AG04450 (cell line): ENCODE measurements around the gene SERPINH1. TPM values are rescaled to one million over a fixed set of nuclear protein-coding genes. Genes with fewer than 3 reads are reported as not detected.

ENCODE experiments used
- CTCF ChIA-PET: fragments of 300-600, 350-600 bp; formaldehyde crosslinking; extraction: SDS; loops from one replicate; lab custom pipeline; 2022; ENCODE audit warnings: antibody characterized with exemption, inconsistent platforms; lab: Charles Lee
- POLR2A ChIA-PET: fragments of 350-600 bp; formaldehyde crosslinking; extraction: SDS; loops from one replicate; lab custom pipeline; 2021; ENCODE audit warnings: antibody characterized with exemption, inconsistent platforms; lab: Yijun Ruan, JAX
- DNase-seq: peaks from one replicate; pipeline ENCODE4 v3.0.0-alpha.2; 2011; ENCODE audit warnings: low read depth, low spot score
- H3K27ac ChIP-seq: one replicate; pipeline ENCODE4 v1.5.1; 2012; ENCODE audit warnings: low read depth, low read length, control low read depth
- H3K27me3 ChIP-seq: one replicate; pipeline ENCODE4 v1.6.0; 2012; ENCODE audit warnings: low read length; ENCODE audit not compliant: control insufficient read depth, insufficient read depth
- H3K4me3 ChIP-seq: 2 replicates; pipeline ENCODE4 v1.5.1; 2011; ENCODE audit warnings: mild to moderate bottlenecking, low read depth, low read length, control low read depth
- H3K9me3 ChIP-seq: 2 replicates; pipeline ENCODE4 v1.5.1; 2012; ENCODE audit warnings: low read length; ENCODE audit not compliant: control insufficient read depth, insufficient read depth
- polyA plus RNA-seq: library from polyadenylated mRNA; depleted of rRNA; stranded (reverse); fragments of >200 nt; gene quantifications from 2 replicates; pipeline ENCODE4 v1.2.3, GENCODE V29; 2011
- TF ChIP-seq, protein P1 (sequence below): IDR thresholded peaks from 2 replicates; pipeline ENCODE4 v1.5.1; 2011; ENCODE audit warnings: low read depth, low read length, control low read depth, inconsistent platforms

SERPINH1 gene
- polyA plus RNA-seq, 1 experiment: 881 TPM

DNA sequence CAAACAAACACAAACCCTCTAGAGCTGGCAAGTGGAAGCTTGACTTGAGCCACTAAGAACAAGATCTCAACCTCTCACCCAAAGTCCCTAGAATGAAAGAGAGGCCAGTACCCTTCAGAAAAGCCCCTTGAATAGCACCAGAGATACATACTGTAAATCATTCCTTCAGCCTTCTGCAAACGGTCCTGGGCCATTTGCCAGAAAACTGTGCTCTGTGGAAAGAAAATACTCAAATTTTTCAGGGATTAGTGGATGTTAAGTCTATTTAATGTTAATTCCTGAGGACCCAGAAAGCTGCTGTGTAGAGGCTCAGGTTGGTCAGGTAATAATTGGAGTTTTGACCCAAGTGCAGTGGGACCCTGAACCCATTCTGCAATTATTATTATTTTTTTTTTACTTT lies 16.9 kb downstream of the SERPINH1 start:
- TF ChIP-seq, protein P1, sequence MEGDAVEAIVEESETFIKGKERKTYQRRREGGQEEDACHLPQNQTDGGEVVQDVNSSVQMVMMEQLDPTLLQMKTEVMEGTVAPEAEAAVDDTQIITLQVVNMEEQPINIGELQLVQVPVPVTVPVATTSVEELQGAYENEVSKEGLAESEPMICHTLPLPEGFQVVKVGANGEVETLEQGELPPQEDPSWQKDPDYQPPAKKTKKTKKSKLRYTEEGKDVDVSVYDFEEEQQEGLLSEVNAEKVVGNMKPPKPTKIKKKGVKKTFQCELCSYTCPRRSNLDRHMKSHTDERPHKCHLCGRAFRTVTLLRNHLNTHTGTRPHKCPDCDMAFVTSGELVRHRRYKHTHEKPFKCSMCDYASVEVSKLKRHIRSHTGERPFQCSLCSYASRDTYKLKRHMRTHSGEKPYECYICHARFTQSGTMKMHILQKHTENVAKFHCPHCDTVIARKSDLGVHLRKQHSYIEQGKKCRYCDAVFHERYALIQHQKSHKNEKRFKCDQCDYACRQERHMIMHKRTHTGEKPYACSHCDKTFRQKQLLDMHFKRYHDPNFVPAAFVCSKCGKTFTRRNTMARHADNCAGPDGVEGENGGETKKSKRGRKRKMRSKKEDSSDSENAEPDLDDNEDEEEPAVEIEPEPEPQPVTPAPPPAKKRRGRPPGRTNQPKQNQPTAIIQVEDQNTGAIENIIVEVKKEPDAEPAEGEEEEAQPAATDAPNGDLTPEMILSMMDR: no peak
- H3K27ac ChIP-seq: no peak overlapping the region
- CTCF ChIA-PET: interaction anchor here (2.3 to 5.8 kb wide), 3 partner anchors 12 to 134 kb away, joined by 5 to 53 read pairs (median 12); no protein-coding TSS in a partner anchor
- H3K9me3 ChIP-seq: no peaks in the 10 kb centered on the region; the same call in 1 of the 2 replicates
- DNase-seq: no peak
- H3K4me3 ChIP-seq: no peak overlapping the region
- no peaks in the 10 kb centered on the region for H3K27me3 ChIP-seq
- POLR2A ChIA-PET: interaction anchor here (1.9 to 9.3 kb wide), 2 partner anchors 19 to 25 kb away, joined by 5 to 85 read pairs; partner anchors contain the start of gene SERPINH1

DNA sequence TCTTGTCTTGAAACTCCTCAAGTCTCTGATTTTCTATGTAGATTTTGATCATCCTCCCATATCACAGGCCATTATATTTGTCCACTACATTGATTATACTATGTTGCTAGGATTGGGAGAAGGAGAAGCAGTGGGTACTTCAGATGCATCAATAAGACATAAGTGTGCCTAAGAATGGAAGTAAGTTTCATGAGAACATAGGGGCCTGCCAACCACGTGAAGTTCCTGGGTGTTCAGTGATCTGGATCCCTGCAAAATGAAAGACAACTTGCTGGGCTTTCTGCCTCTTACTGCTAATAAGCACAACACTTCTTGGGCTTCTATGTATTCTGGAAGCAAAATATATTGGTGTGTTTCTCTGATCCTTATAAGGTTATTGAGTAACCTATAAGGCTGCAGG lies 17.8 kb downstream of the SERPINH1 start:
- CTCF ChIA-PET: no interaction called here

DNA sequence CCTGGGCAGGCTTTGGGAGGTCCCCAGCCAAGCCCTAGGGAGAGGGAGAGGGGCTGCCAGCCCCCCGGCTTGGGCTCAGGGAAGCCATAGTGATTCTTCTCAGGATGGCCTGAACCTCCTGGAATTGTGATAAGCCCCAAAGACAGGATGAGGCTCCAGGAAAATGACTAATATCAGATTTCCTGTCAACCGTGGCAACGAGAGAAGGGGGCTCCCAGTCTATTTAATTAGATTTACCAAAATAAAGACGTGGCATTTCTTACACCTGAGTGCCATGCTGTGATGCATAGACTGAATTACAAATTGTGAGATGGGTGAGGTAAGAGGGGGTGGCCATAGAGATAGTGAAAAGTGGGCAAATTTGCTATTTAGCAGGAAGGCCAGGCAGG lies 20.4 kb downstream of the SERPINH1 start:
- H3K9me3 ChIP-seq: no peaks in the 10 kb centered on the region; the same call in 1 of the 2 replicates
- TF ChIP-seq, protein P1: no peak
- no peak overlapping the region for H3K4me3 ChIP-seq
- H3K27ac ChIP-seq: peak overlapping the region; percentile 61
- ChIA-PET POLR2A (interaction anchor here (0.6 to 3.1 kb wide), 4 partner anchors 18 to 243 kb away, joined by 3 to 15 read pairs (median 4); no protein-coding TSS in a partner anchor), CTCF (no interaction called here)
- DNase-seq: no peak
- no peaks in the 10 kb centered on the region for H3K27me3 ChIP-seq

More for the DNA sequence above, 17.8 kb downstream of the SERPINH1 start:
- Histone ChIP-seq H3K27me3 (no peaks in the 10 kb centered on the region), H3K4me3 (no peak overlapping the region), H3K27ac (no peak overlapping the region), H3K9me3 (no peaks in the 10 kb centered on the region; the same call in 1 of the 2 replicates)
- TF ChIP-seq, protein P1: no peak
- POLR2A ChIA-PET: no interaction called here
- DNase-seq: no peak

DNA sequence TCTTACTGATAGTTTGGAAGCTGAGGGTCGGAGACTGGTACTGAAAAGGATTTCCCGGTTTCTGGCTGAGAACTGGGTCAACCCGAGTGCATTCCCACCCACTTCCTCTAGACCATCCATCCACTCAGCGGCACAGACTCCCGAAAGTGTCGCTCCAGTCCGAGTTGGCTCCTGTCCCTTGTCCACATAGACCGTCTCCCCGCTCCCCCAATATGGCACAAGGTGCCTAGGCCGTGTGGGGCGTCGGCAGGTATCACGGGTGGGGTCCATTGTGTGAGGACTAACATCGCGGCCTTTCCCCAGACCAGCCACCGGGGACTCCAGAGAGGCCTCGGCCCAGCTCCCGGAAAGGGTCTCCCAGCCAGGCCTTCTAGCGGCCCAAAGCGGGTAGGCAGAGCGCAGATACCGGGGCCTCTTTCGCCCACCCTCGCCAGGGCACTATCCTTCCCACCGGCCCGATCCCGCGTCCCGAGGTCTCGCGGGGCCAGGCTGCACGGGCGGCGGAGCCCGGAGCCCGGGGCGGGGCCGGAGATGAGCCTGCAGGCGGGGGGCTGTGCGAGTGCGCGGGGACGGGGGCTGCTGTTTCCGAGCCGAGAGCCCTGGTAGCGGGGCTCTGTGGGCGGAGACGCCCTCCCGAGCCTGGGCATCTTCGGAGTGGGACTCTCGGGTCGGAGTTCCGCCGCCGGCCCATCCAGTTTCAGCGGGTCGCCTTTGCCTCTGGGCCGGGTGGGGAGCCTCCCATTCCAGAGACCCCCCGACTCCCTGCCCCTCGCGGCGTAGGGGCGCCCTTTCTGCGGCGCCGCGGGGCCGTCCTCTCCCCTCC lies 21.1 kb downstream of the SERPINH1 start:
- ChIA-PET CTCF (interaction anchor here (1.2 kb wide), 1 partner anchor 58 kb away, joined by 7 read pairs; the partner anchor contains the start of gene GDPD5), POLR2A (interaction anchor here (0.6 to 3.1 kb wide), 15 partner anchors 9 to 243 kb away, joined by 3 to 15 read pairs (median 3); no protein-coding TSS in a partner anchor)
- TF ChIP-seq, protein P1: peak; percentile 34
- Histone ChIP-seq H3K27me3 (no peaks in the 10 kb centered on the region), H3K4me3 (peak overlapping the region; percentile 56), H3K27ac (peak overlapping the region; percentile 61), H3K9me3 (no peaks in the 10 kb centered on the region; the same call in 1 of the 2 replicates)
- no peak for DNase-seq
